ENCODE data around the gene CSPG5.

Gene CSPG5

GRCh38 chr3:47536221-47536891, 42.3 kb downstream of the CSPG5 start:
- DNase-seq: no peak

GRCh38 chr3:47533996-47534454, 44.6 kb downstream of the CSPG5 start:
- DNase-seq: no peak

GRCh38 chr3:47533481-47533880, 45.2 kb downstream of the CSPG5 start:
- no peak for DNase-seq

- DNase-seq: no peak
These were observed 50.5 kb downstream of the CSPG5 start for GRCh38 chr3:47527952-47528725.

- DNase-seq: no peak
These were observed 53.0 kb downstream of the CSPG5 start for GRCh38 chr3:47525617-47526016.

- DNase-seq: no peak
These were observed 55.2 kb downstream of the CSPG5 start for GRCh38 chr3:47523310-47524073.

GRCh38 chr3:47522082-47522987, 56.3 kb downstream of the CSPG5 start:
- DNase-seq: peak; percentile 57

GRCh38 chr3:47520756-47521155, 57.9 kb downstream of the CSPG5 start:
- DNase-seq: no peak

GRCh38 chr3:47517937-47518336, 60.7 kb downstream of the CSPG5 start:
- no peak for DNase-seq

- no peak for DNase-seq
These were observed 62.8 kb downstream of the CSPG5 start for GRCh38 chr3:47515864-47516319.

- DNase-seq: no peak
These were observed 63.6 kb downstream of the CSPG5 start for GRCh38 chr3:47515100-47515499.

GRCh38 chr3:47513125-47513929, 65.3 kb downstream of the CSPG5 start, which contains the start of gene ELP6:
Gene ELP6, minus strand, starts transcription at chr3:47513712. Its CDS starts 122 bp downstream, at chr3:47513590.
- peak; percentile 96 for DNase-seq

GRCh38 chr3:47512416-47513124, 66.1 kb downstream of the CSPG5 start:
- DNase-seq: no peak

All from activated CD4-positive, alpha-beta T cell treated with anti-CD3 and anti-CD28 coated beads for 1 hour (primary cell).